Lung (tissue), 12 donors: Measurements from ENCODE around the gene HUNK. TPM values are rescaled to one million over a fixed set of nuclear protein-coding genes. Genes with fewer than 3 reads are reported as not detected.

Experiments
- ATAC-seq: fragments of 200-7000 bp; cut with Tn5 transposase; one replicate; pipeline ENCODE4 v1.9.1; 2020; ENCODE audit warnings: moderate number of reproducible peaks; ENCODE audit not compliant: insufficient read depth, low FRiP score
- DNase-seq, 3 donors: peaks; one replicate each; pipeline ENCODE4 v3.0.0-alpha.2; 2013 to 2017
- H3K27ac ChIP-seq, 2 donors: one replicate each; pipeline ENCODE4 v1.5.1; 2013; ENCODE audit warnings: mild to moderate bottlenecking in 2 of 2, moderate library complexity in 2 of 2, control low read depth in 1 of 2, inconsistent platforms in 1 of 2, low read depth in 1 of 2, low read length in 1 of 2
- H3K27me3 ChIP-seq, 3 donors: one replicate each; pipeline ENCODE4 v1.5.1; 2013; ENCODE audit warnings: low read length in 2 of 3; ENCODE audit not compliant: control insufficient read depth in 3 of 3, insufficient read depth in 3 of 3
- H3K36me3 ChIP-seq, 4 donors: one replicate each; pipeline ENCODE4 v1.5.1; 2013; ENCODE audit warnings: low read length in 4 of 4, mild to moderate bottlenecking in 1 of 4, moderate library complexity in 1 of 4; ENCODE audit not compliant: control insufficient read depth in 4 of 4, insufficient read depth in 4 of 4
- H3K4me1 ChIP-seq, 5 donors: one replicate each; pipeline ENCODE4 v1.5.1; 2013; ENCODE audit warnings: low read length in 5 of 5, mild to moderate bottlenecking in 2 of 5, moderate library complexity in 1 of 5; ENCODE audit not compliant: control insufficient read depth in 5 of 5, insufficient read depth in 5 of 5
- H3K4me3 ChIP-seq: one replicate; pipeline ENCODE4 v1.5.1; 2013; ENCODE audit warnings: mild to moderate bottlenecking, control low read depth, moderate library complexity
- H3K9ac ChIP-seq, 2 donors: one replicate each; pipeline ENCODE4 v1.5.1; 2013; ENCODE audit warnings: low read length in 2 of 2, control low read depth in 1 of 2; ENCODE audit not compliant: insufficient read depth in 1 of 2
- H3K9me3 ChIP-seq, 4 donors: one replicate each; pipeline ENCODE4 v1.5.1; 2013; ENCODE audit warnings: low read length in 3 of 4, mild to moderate bottlenecking in 1 of 4, moderate library complexity in 1 of 4; ENCODE audit not compliant: control insufficient read depth in 4 of 4, insufficient read depth in 3 of 4
- CTCF ChIP-seq: IDR thresholded peaks from 2 replicates; pipeline ENCODE4 v1.5.1; 2012; ENCODE audit warnings: mild to moderate bottlenecking; ENCODE audit errors: control extremely low read depth, extremely low read depth
- WGBS, 2 donors: extraction: QIAGEN DNeasy Blood & Tissue Kit; methylation state at CpG; one replicate each; pipeline ENCODE4 v1.1.7; 2013; 5-methylcytosine and 5-hydroxymethylcytosine counted together
- polyA plus RNA-seq, 2 donors: library from polyadenylated mRNA; stranded (reverse); fragments of 200-250 nt; gene quantifications; one replicate each; pipeline ENCODE4 v1.2.1, GENCODE V29; 2013
- total RNA-seq, 2 donors: library from RNA; depleted of rRNA in 1 of 2; stranded (reverse); fragments of >200 nt in 1 of 2; gene quantifications; one replicate each; pipeline ENCODE4 v1.2.1, GENCODE V29; 2014 to 2021
- donor health status: control.
- donor health status: control.
- donor health status: Bipolar disorder and iron deficiency.
- donor health status: healthy.
- donor health status: DM: yes; HTN: yes; CAD: no.

The HUNK gene
- total and polyA plus RNA-seq, 4 donors, result 0.27 to 2.4 (median 1.4) TPM

- Histone ChIP-seq H3K27ac (no peak overlapping the region), H3K27me3 (no peaks in the 10 kb centered on the region), H3K9ac (no peak overlapping the region), H3K4me3 (no peak overlapping the region), H3K36me3 (no peaks in the 10 kb centered on the region), H3K9me3 (no peaks in the 10 kb centered on the region), H3K4me1 (no peaks in the 10 kb centered on the region)
- TF ChIP-seq CTCF, result no peak
- DNase-seq, result no peak
- ATAC-seq, result no peak
Observed at GRCh38 chr21:31837041-31837440, 35.8 kb upstream of the HUNK start.

GRCh38 chr21:31837618-31838390 is 35.0 kb upstream of the HUNK start:
- 62 to 74% methylated on average over 3 of the region's 3 CpGs for WGBS, 2 donors
- no peaks in the 10 kb centered on the region for H3K36me3 ChIP-seq

GRCh38 chr21:31838586-31839355 is 34.0 kb upstream of the HUNK start:
- no peak for ATAC-seq
- Histone ChIP-seq H3K9ac (no peak overlapping the region), H3K27me3 (no peaks in the 10 kb centered on the region), H3K36me3 (no peaks in the 10 kb centered on the region), H3K4me3 (no peak overlapping the region), H3K9me3 (no peaks in the 10 kb centered on the region), H3K27ac (no peak overlapping the region), H3K4me1 (peaks cover 0 to under 1% (median 0%) of the 10 kb centered on the region in 5 donors)
- DNase-seq, result no peak
- WGBS, 2 donors, result 86 to 94% methylated on average over 5 of the region's 5 CpGs
- TF ChIP-seq CTCF, result no peak

More at GRCh38 chr21:31837618-31838390, 35.0 kb upstream of the HUNK start:
- no peak for DNase-seq
- no peaks in the 10 kb centered on the region for H3K4me1 ChIP-seq
- H3K4me3 ChIP-seq, result no peak overlapping the region
- H3K27ac ChIP-seq, result no peak overlapping the region
- H3K9ac ChIP-seq, result no peak overlapping the region
- TF ChIP-seq CTCF, result no peak
- no peaks in the 10 kb centered on the region for H3K9me3 ChIP-seq
- no peaks in the 10 kb centered on the region for H3K27me3 ChIP-seq
- no peak for ATAC-seq
